ENCODE results near the gene RAB44.

The RAB44 gene

DNA sequence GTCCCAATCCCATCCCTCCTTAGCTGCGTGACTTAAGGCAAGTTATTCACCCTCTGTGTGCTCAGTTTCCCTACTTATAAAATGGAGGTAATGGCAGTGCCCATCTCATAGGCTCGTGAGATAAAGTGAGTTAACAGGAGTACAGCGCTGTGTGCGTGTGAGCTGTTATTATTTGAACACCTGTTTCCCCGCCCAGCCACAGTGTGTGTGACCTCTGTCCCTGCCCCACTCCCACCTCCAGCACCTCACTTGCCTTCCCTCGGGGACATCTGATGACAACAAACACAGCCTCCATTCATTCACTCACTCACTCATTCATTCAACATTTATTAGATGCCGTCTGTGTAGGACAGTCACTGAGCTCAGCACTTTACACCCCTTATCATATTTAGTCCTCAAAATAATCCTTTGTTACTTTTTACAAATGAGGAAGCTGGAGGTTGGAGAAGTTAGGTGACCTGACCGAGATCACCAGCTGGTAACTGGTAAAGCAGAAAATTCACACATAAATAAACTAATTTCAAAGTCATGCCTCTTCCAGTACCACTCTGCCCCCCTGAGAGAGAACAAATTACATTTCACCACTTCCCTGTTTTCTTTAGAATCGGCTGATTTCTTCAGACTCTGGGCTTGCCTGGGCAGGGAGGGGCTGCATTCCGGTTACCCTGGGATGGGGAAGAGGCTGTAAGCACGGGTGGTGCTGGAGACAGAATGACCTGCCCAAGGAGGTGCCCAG, 83.0 kb downstream of the RAB44 start:
- no peak for DNase-seq

DNA sequence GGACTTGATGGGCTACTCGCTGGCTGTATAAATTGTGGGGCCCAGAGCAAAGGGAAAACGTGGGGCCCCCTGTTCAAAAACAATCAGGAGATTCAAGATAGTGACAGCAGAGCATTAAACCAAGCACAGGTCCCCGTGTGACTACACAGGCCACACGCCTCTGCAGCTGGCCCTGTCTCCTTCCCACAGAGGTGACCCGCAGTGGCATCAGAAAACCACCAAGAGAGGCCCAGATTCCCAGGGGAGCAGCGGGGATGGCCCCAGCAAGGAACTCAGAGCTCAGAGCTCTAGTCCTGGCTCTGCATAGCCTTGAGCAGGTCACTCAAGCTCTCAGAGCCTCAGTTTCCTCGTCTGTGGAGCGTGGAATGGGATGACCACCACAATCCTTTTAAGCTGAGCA, 84.0 kb downstream of the RAB44 start:
- no peak for DNase-seq

All from central memory CD4-positive, alpha-beta T cell (primary cell).